ENCODE data around the gene LAMTOR2. TPM values are rescaled to one million over a fixed set of nuclear protein-coding genes. Genes with fewer than 3 reads are reported as not detected.

LAMTOR2 gene
- total and polyA plus RNA-seq, 2 experiments from 2014 or later = 48.5 to 142 TPM

GRCh38 chr1:156086256-156086662 is 31.7 kb downstream of the LAMTOR2 start:
- 14% methylated on average over 1 of the region's 1 CpG for whole genome bisulfite sequencing (ENCODE audit: low lambda C conversion rate, missing lambda C conversion rate)
- H4K20me1 ChIP-seq (ENCODE audit: insufficient read depth, poor library complexity, severe bottlenecking) = peaks cover 3% of the 10 kb centered on the region
- peak overlapping the region; percentile 86 for H3K27ac ChIP-seq
- TF ChIP-seq EZH2 (IDR thresholded peaks at IDR 0.05; ENCODE audit: borderline replicate concordance) (no peak), CTCF (IDR thresholded peaks at IDR 0.05; ENCODE audit: poor library complexity) (no peak), EZH2phosphoT487 (IDR thresholded peaks at IDR 0.05; ENCODE audit: low read depth, severe bottlenecking, unreplicated experiment) (no peak)
- peaks cover 39% of the 10 kb centered on the region for H3K4me1 ChIP-seq (ENCODE audit: insufficient read depth)
- peak overlapping the region; percentile 51 for H3K4me2 ChIP-seq
- no peaks in the 10 kb centered on the region for H3K9me2 ChIP-seq (replicated peaks; ENCODE audit: insufficient read depth)
- no peaks in the 10 kb centered on the region for H3K9me3 ChIP-seq (ENCODE audit: low read depth)
- no peaks in the 10 kb centered on the region for H3K27me3 ChIP-seq
- H3K4me3 ChIP-seq = no peak overlapping the region
- H3K36me3 ChIP-seq (replicated peaks; ENCODE audit: insufficient read depth, low read depth) = no peaks in the 10 kb centered on the region
- peaks cover 83% of the 10 kb centered on the region for H3K79me2 ChIP-seq
- H2AFZ ChIP-seq = no peak overlapping the region
- DNase-seq (ENCODE audit: low spot score) = peak; percentile 73

- H2AFZ ChIP-seq = no peak overlapping the region
- peaks cover 26% of the 10 kb centered on the region for H3K4me1 ChIP-seq (ENCODE audit: insufficient read depth)
- H3K27ac ChIP-seq = no peak overlapping the region
- DNase-seq (ENCODE audit: low spot score) = no peak
- no peak for TF ChIP-seq EZH2phosphoT487 (IDR thresholded peaks at IDR 0.05; ENCODE audit: low read depth, severe bottlenecking, unreplicated experiment)
- TF ChIP-seq CTCF (IDR thresholded peaks at IDR 0.05; ENCODE audit: poor library complexity) = no peak
- TF ChIP-seq EZH2 (IDR thresholded peaks at IDR 0.05; ENCODE audit: borderline replicate concordance) = no peak
- 81% methylated on average over 6 of the region's 6 CpGs for WGBS (ENCODE audit: low lambda C conversion rate, missing lambda C conversion rate)
- no peaks in the 10 kb centered on the region for H3K27me3 ChIP-seq
- H3K79me2 ChIP-seq = peaks cover 94% of the 10 kb centered on the region
- no peaks in the 10 kb centered on the region for H4K20me1 ChIP-seq (ENCODE audit: insufficient read depth, poor library complexity, severe bottlenecking)
- H3K9me3 ChIP-seq (ENCODE audit: low read depth) = no peaks in the 10 kb centered on the region
- no peak overlapping the region for H3K4me3 ChIP-seq
- no peak overlapping the region for H3K4me2 ChIP-seq
- no peaks in the 10 kb centered on the region for H3K9me2 ChIP-seq (replicated peaks; ENCODE audit: insufficient read depth)
- H3K36me3 ChIP-seq (replicated peaks; ENCODE audit: insufficient read depth, low read depth) = no peaks in the 10 kb centered on the region
Measured at GRCh38 chr1:156089704-156090103, 35.1 kb downstream of the LAMTOR2 start.

GRCh38 chr1:156090138-156090839 is 35.7 kb downstream of the LAMTOR2 start:
- DNase-seq (ENCODE audit: low spot score) = no peak
- Histone ChIP-seq H3K4me2 (no peak overlapping the region), H3K4me1 (ENCODE audit: insufficient read depth) (peaks cover 22% of the 10 kb centered on the region), H3K9me3 (ENCODE audit: low read depth) (no peaks in the 10 kb centered on the region), H3K4me3 (no peak overlapping the region), H3K27ac (peak overlapping the region; percentile 4), H3K27me3 (no peaks in the 10 kb centered on the region), H3K9me2 (replicated peaks; ENCODE audit: insufficient read depth) (no peaks in the 10 kb centered on the region), H4K20me1 (ENCODE audit: insufficient read depth, poor library complexity, severe bottlenecking) (no peaks in the 10 kb centered on the region), H2AFZ (no peak overlapping the region), H3K36me3 (replicated peaks; ENCODE audit: insufficient read depth, low read depth) (no peaks in the 10 kb centered on the region), H3K79me2 (peaks cover 92% of the 10 kb centered on the region)
- no peak for TF ChIP-seq EZH2 (IDR thresholded peaks at IDR 0.05; ENCODE audit: borderline replicate concordance)
- 38% methylated on average over 5 of the region's 5 CpGs for WGBS (ENCODE audit: low lambda C conversion rate, missing lambda C conversion rate)

GRCh38 chr1:156090840-156091188 is 36.2 kb downstream of the LAMTOR2 start:
- Histone ChIP-seq H3K27me3 (no peaks in the 10 kb centered on the region), H3K4me1 (ENCODE audit: insufficient read depth) (peaks cover 17% of the 10 kb centered on the region), H3K9me3 (ENCODE audit: low read depth) (no peaks in the 10 kb centered on the region), H4K20me1 (ENCODE audit: insufficient read depth, poor library complexity, severe bottlenecking) (no peaks in the 10 kb centered on the region), H3K27ac (peak overlapping the region; percentile 53), H2AFZ (no peak overlapping the region), H3K4me3 (no peak overlapping the region), H3K9me2 (replicated peaks; ENCODE audit: insufficient read depth) (no peaks in the 10 kb centered on the region), H3K4me2 (no peak overlapping the region), H3K79me2 (peaks cover 90% of the 10 kb centered on the region), H3K36me3 (replicated peaks; ENCODE audit: insufficient read depth, low read depth) (no peaks in the 10 kb centered on the region)
- 46% methylated on average over 14 of the region's 14 CpGs for WGBS (ENCODE audit: low lambda C conversion rate, missing lambda C conversion rate)
- no peak for TF ChIP-seq EZH2 (IDR thresholded peaks at IDR 0.05; ENCODE audit: borderline replicate concordance)
- peak; percentile 85 for TF ChIP-seq CTCF (IDR thresholded peaks at IDR 0.05; ENCODE audit: poor library complexity)
- no peak for TF ChIP-seq EZH2phosphoT487 (IDR thresholded peaks at IDR 0.05; ENCODE audit: low read depth, severe bottlenecking, unreplicated experiment)
- DNase-seq (ENCODE audit: low spot score) = peak; percentile 95
